Measurements from ENCODE around the gene APELA.
"Not testable (repeated sequence)": the region's sequence is repeated elsewhere in the genome, so short reads cannot be mapped to it uniquely, and the experiment has no call there.

The APELA gene

DNA sequence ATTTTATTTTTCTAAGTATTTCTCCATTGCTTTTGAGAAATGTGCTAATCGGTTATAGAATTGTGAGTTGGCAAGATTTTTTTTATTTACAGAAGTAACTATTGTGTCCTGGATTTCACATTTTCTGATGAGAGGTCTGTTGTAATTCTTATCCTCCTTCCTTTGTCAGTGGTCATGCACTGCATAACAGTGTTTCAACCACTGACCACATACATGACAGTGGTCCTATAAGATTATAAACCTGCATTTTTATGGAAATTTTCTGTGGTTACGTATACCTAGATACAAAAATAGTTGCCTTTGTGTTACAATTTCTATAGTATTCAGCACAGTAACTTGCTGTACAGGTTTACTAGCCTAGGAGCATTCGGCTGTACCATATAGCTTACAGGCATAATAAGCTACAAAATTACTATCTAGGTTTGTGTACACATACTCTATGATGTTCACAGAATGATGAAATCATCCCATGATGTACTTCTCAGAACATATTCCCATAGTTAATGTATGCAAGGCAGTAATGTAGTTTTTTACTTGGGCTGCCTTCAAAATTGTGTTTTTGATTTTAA is 47.8 kb downstream of the APELA start:
- Histone ChIP-seq H3K9ac (ENCODE audit: low read length) (no peak overlapping the region), H3K4ac (ENCODE audit: low read depth, low read length) (no peak overlapping the region), H3K4me3 (ENCODE audit: low read length) (no peak overlapping the region), H4K5ac (ENCODE audit: low read length) (no peak overlapping the region), H3K36me3 (ENCODE audit: control insufficient read depth, insufficient read depth, low read length) (no peaks in the 10 kb centered on the region), H2BK15ac (replicated peaks; ENCODE audit: low read depth) (no peak overlapping the region), H3K4me1 (ENCODE audit: control insufficient read depth, low read depth, low read length) (no peaks in the 10 kb centered on the region), H3K23ac (ENCODE audit: low read length) (no peak overlapping the region), H3K56ac (ENCODE audit: low read length) (no peak overlapping the region), H3K79me2 (ENCODE audit: control insufficient read depth, insufficient read depth, low read length) (no peaks in the 10 kb centered on the region), H3K79me1 (ENCODE audit: low read length) (no peaks in the 10 kb centered on the region), H3K4me2 (ENCODE audit: low read length) (no peak overlapping the region), H3K27me3 (ENCODE audit: insufficient read depth, low read length, poor library complexity) (no peaks in the 10 kb centered on the region), H2AK5ac (ENCODE audit: low read length) (no peak overlapping the region), H3K27ac (ENCODE audit: low read depth, low read length) (no peak overlapping the region), H2BK5ac (ENCODE audit: low read length) (no peak overlapping the region), H2BK120ac (ENCODE audit: low read depth, low read length) (no peak overlapping the region), H3K18ac (ENCODE audit: low read length) (no peak overlapping the region), H4K8ac (ENCODE audit: low read depth, low read length) (no peak overlapping the region)
- no peak for DNase-seq
- no CpG with 5 or more reads among the region's 3 CpGs for WGBS (ENCODE audit: extremely low coverage, insufficient coverage, low lambda C conversion rate)

DNA sequence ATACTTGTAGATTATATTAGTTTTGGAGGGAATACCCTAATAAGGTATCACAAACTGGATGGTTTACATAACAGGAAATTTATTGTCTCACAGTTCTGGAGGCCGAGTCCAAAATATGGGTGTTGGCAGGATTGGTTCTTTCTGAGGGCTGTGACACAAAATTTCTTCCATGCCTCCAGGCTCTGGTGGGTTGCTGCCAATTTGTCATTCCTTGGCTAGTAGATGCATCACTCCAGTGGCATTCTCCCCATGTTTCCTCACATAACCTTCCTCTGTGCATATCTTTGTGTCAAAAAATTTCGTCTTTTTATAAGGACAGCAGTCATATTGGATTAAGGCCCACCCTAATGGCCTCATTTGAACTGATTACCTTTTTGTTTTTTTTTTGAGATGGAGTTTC is 49.3 kb downstream of the APELA start:
- Histone ChIP-seq H3K27ac (ENCODE audit: low read depth, low read length) (no peak overlapping the region), H3K18ac (ENCODE audit: low read length) (no peak overlapping the region)

DNA sequence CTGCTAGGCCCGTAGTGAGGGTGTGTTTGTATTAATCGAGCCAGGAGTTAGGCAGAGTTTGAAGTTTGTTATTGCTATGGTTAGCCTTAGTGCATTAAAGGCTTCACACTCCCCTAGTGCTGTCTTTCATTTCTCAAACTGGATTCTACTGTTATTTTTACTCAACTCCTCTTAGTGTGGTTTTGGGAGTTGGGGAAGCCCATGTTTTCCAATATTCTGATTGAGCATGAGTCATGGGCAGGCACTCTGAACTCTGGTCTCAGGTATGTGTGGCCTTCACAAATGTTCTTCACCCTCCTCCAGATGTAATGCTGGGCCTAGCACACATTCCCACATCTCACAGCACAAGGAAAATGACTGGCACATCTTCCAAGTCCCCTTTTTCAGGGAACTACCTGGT is 50.1 kb downstream of the APELA start:
- H2AK5ac ChIP-seq (ENCODE audit: low read length); H3K56ac ChIP-seq (ENCODE audit: low read length); H3K4me1 ChIP-seq (ENCODE audit: control insufficient read depth, low read depth, low read length); H3K18ac ChIP-seq (ENCODE audit: low read length); H3K79me2 ChIP-seq (ENCODE audit: control insufficient read depth, insufficient read depth, low read length); H2BK5ac ChIP-seq (ENCODE audit: low read length); H3K36me3 ChIP-seq (ENCODE audit: control insufficient read depth, insufficient read depth, low read length); H2BK120ac ChIP-seq (ENCODE audit: low read depth, low read length); H4K5ac ChIP-seq (ENCODE audit: low read length); H3K4me3 ChIP-seq (ENCODE audit: low read length); H3K79me1 ChIP-seq (ENCODE audit: low read length); H3K23ac ChIP-seq (ENCODE audit: low read length); H3K4me2 ChIP-seq (ENCODE audit: low read length); H3K27me3 ChIP-seq (ENCODE audit: insufficient read depth, low read length, poor library complexity); H4K8ac ChIP-seq (ENCODE audit: low read depth, low read length); H3K9ac ChIP-seq (ENCODE audit: low read length); H3K4ac ChIP-seq (ENCODE audit: low read depth, low read length); H2BK15ac ChIP-seq (replicated peaks; ENCODE audit: low read depth); DNase-seq; H3K27ac ChIP-seq (ENCODE audit: low read depth, low read length): not testable (repeated sequence)
- WGBS (ENCODE audit: extremely low coverage, insufficient coverage, low lambda C conversion rate), result no CpG with 5 or more reads among the region's 2 CpGs

More for the DNA sequence above, 49.3 kb downstream of the APELA start:
- WGBS (ENCODE audit: extremely low coverage, insufficient coverage, low lambda C conversion rate), result no CpG with 5 or more reads among the region's 2 CpGs
- Histone ChIP-seq H3K27me3 (ENCODE audit: insufficient read depth, low read length, poor library complexity) (no peaks in the 10 kb centered on the region), H3K9ac (ENCODE audit: low read length) (no peak overlapping the region), H3K79me1 (ENCODE audit: low read length) (no peaks in the 10 kb centered on the region), H3K4ac (ENCODE audit: low read depth, low read length) (no peak overlapping the region), H3K36me3 (ENCODE audit: control insufficient read depth, insufficient read depth, low read length) (no peaks in the 10 kb centered on the region), H3K4me3 (ENCODE audit: low read length) (no peak overlapping the region), H4K5ac (ENCODE audit: low read length) (no peak overlapping the region), H3K4me1 (ENCODE audit: control insufficient read depth, low read depth, low read length) (no peaks in the 10 kb centered on the region), H2BK120ac (ENCODE audit: low read depth, low read length) (no peak overlapping the region), H3K23ac (ENCODE audit: low read length) (no peak overlapping the region), H3K56ac (ENCODE audit: low read length) (no peak overlapping the region), H4K8ac (ENCODE audit: low read depth, low read length) (no peak overlapping the region), H3K4me2 (ENCODE audit: low read length) (no peak overlapping the region), H3K79me2 (ENCODE audit: control insufficient read depth, insufficient read depth, low read length) (no peaks in the 10 kb centered on the region), H2AK5ac (ENCODE audit: low read length) (no peak overlapping the region), H2BK15ac (replicated peaks; ENCODE audit: low read depth) (no peak overlapping the region), H2BK5ac (ENCODE audit: low read length) (no peak overlapping the region)
- DNase-seq, result no peak

DNA sequence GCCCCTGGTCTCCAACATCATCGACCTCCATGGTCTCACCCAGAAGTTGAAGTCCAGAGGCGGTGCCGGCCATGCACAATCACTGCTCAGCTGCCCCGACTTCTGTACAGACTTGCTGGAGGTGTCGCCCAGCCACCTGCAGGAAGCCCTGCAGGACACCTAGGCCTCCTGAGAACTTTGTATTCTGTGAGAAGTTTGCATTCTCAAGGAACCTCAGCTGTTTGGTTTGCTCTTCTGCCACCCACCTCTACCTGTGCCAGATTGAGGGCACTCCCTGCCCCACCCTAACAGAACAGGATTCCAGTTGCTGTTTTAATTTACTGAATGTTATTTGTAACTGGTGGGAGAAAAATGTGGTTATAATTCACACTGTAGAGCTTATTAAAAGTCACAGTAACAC is 53.7 kb downstream of the APELA start:
- Histone ChIP-seq H3K56ac (ENCODE audit: low read length) (no peak overlapping the region), H3K4me2 (ENCODE audit: low read length) (no peak overlapping the region), H3K4ac (ENCODE audit: low read depth, low read length) (no peak overlapping the region), H4K5ac (ENCODE audit: low read length) (no peak overlapping the region), H3K9ac (ENCODE audit: low read length) (no peak overlapping the region), H3K27ac (ENCODE audit: low read depth, low read length) (no peak overlapping the region), H3K18ac (ENCODE audit: low read length) (no peak overlapping the region), H3K4me3 (ENCODE audit: low read length) (no peak overlapping the region), H3K79me2 (ENCODE audit: control insufficient read depth, insufficient read depth, low read length) (no peaks in the 10 kb centered on the region), H3K4me1 (ENCODE audit: control insufficient read depth, low read depth, low read length) (no peaks in the 10 kb centered on the region), H2AK5ac (ENCODE audit: low read length) (no peak overlapping the region), H4K8ac (ENCODE audit: low read depth, low read length) (no peak overlapping the region), H2BK120ac (ENCODE audit: low read depth, low read length) (no peak overlapping the region), H3K79me1 (ENCODE audit: low read length) (no peaks in the 10 kb centered on the region), H3K27me3 (ENCODE audit: insufficient read depth, low read length, poor library complexity) (no peaks in the 10 kb centered on the region), H2BK5ac (ENCODE audit: low read length) (no peak overlapping the region), H3K36me3 (ENCODE audit: control insufficient read depth, insufficient read depth, low read length) (no peaks in the 10 kb centered on the region), H2BK15ac (replicated peaks; ENCODE audit: low read depth) (no peak overlapping the region), H3K23ac (ENCODE audit: low read length) (no peak overlapping the region)
- no peak for DNase-seq
- no CpG with 5 or more reads among the region's 5 CpGs for WGBS (ENCODE audit: extremely low coverage, insufficient coverage, low lambda C conversion rate)

DNA sequence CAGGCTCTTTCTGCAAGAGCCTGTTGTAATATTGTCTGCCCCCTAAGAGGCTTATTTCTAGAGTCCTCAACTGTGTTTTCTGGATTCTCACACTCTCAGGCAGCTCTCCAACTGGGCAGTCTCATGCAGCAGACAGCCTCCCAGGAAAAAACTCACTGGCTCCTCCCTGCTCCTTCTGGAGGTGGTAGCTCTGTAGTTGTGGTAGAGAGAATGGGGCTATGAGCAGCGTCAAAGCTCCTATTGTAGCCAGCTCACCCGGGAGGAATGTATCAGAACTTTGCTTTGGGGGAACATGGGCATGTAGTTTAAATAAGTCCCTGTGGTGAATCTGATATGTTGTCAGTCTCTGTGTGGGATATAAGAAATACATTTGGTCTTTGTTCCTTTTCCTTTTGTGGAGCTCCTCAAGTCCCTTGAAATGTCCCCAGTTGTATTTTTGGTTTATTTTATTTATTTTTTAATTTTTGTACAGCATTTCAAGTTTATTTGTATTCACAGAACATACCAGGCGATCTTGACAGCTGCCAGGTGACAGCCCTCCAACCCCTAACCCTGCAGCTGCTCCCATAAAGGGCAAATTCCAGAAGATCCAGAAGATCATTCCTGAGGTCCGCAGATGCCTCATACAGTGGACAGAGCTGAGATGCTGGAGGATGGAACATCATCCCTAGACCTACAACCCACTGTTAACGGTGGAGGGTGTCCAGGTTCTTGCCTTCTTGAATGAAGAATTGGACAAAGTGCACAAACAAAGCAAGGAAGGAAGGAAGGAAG is 54.8 kb downstream of the APELA start:
- DNase-seq, result peak; percentile 40
- WGBS (ENCODE audit: extremely low coverage, insufficient coverage, low lambda C conversion rate), result no CpG with 5 or more reads among the region's 5 CpGs

More for the DNA sequence above, 54.8 kb downstream of the APELA start:
- Histone ChIP-seq H3K18ac (ENCODE audit: low read length) (no peak overlapping the region), H3K36me3 (ENCODE audit: control insufficient read depth, insufficient read depth, low read length) (no peaks in the 10 kb centered on the region), H3K23ac (ENCODE audit: low read length) (no peak overlapping the region), H3K4ac (ENCODE audit: low read depth, low read length) (no peak overlapping the region), H3K79me2 (ENCODE audit: control insufficient read depth, insufficient read depth, low read length) (no peaks in the 10 kb centered on the region), H3K27me3 (ENCODE audit: insufficient read depth, low read length, poor library complexity) (no peaks in the 10 kb centered on the region), H2BK5ac (ENCODE audit: low read length) (no peak overlapping the region), H3K9ac (ENCODE audit: low read length) (no peak overlapping the region), H2BK120ac (ENCODE audit: low read depth, low read length) (no peak overlapping the region), H3K27ac (ENCODE audit: low read depth, low read length) (no peak overlapping the region), H3K79me1 (ENCODE audit: low read length) (no peaks in the 10 kb centered on the region), H4K5ac (ENCODE audit: low read length) (no peak overlapping the region), H3K4me3 (ENCODE audit: low read length) (no peak overlapping the region), H3K4me1 (ENCODE audit: control insufficient read depth, low read depth, low read length) (no peaks in the 10 kb centered on the region), H2BK15ac (replicated peaks; ENCODE audit: low read depth) (no peak overlapping the region), H2AK5ac (ENCODE audit: low read length) (no peak overlapping the region), H3K4me2 (ENCODE audit: low read length) (no peak overlapping the region), H3K56ac (ENCODE audit: low read length) (no peak overlapping the region), H4K8ac (ENCODE audit: low read depth, low read length) (no peak overlapping the region)
